Kidney glomerular epithelial cell (primary cell): ENCODE results near the gene TMEM239.
"Not testable (repeated sequence)": the region's sequence is repeated elsewhere in the genome, so short reads cannot be mapped to it uniquely, and the experiment has no call there.

ENCODE experiments used
- DNase-seq: peaks from one replicate; lab custom pipeline; 2025; lab: John Stamatoyannopoulos, UW

TMEM239 gene

GRCh38 chr20:2820896-2821869, 5.0 kb downstream of the TMEM239 start:
- no peak for DNase-seq

- DNase-seq = no peak
Observed at GRCh38 chr20:2822073-2822472, 5.9 kb downstream of the TMEM239 start.

- DNase-seq = no peak
Observed at GRCh38 chr20:2825761-2826160, 9.6 kb downstream of the TMEM239 start.

GRCh38 chr20:2826655-2827054, 10.5 kb downstream of the TMEM239 start:
- no peak for DNase-seq

GRCh38 chr20:2829376-2829775, 13.2 kb downstream of the TMEM239 start:
- DNase-seq = no peak

GRCh38 chr20:2831206-2831605, 15.0 kb downstream of the TMEM239 start:
- not testable (repeated sequence) for DNase-seq

- DNase-seq = no peak
Observed at GRCh38 chr20:2833761-2834160, 17.6 kb downstream of the TMEM239 start.

GRCh38 chr20:2834401-2835110, 18.4 kb downstream of the TMEM239 start:
- no peak for DNase-seq

- no peak for DNase-seq
Observed at GRCh38 chr20:2835331-2835796, 19.2 kb downstream of the TMEM239 start.

GRCh38 chr20:2836035-2836434, 19.9 kb downstream of the TMEM239 start:
- DNase-seq = no peak

GRCh38 chr20:2837221-2837960, 21.2 kb downstream of the TMEM239 start:
- no peak for DNase-seq

GRCh38 chr20:2838170-2838797, 22.1 kb downstream of the TMEM239 start:
- no peak for DNase-seq

- no peak for DNase-seq
Observed at GRCh38 chr20:2838847-2839671, 22.9 kb downstream of the TMEM239 start.

- DNase-seq = no peak
Observed at GRCh38 chr20:2839732-2840137, 23.6 kb downstream of the TMEM239 start.

GRCh38 chr20:2840138-2840966, 24.2 kb downstream of the TMEM239 start, which contains the start of the genes PCED1A and VPS16:
PCED1A (minus strand) TSS chr20:2840655; CDS start chr20:2839912, 743 bp downstream.
VPS16 (plus strand) TSS chr20:2840745; CDS start chr20:2840775, 30 bp downstream.
- DNase-seq = peak; percentile 62

- DNase-seq = peak; percentile 36
Observed at GRCh38 chr20:2840967-2841531, 24.9 kb downstream of the TMEM239 start.

GRCh38 chr20:2845607-2846006, 29.4 kb downstream of the TMEM239 start:
- no peak for DNase-seq

- DNase-seq = no peak
Observed at GRCh38 chr20:2846698-2847097, 30.5 kb downstream of the TMEM239 start.

GRCh38 chr20:2847802-2848201, 31.6 kb downstream of the TMEM239 start:
- DNase-seq = no peak
